GM21381 (cell line): ENCODE measurements around the gene PLBD1.

Source experiments
- ATAC-seq: cut with Tn5 transposase; IDR thresholded peaks from one replicate; pipeline ENCODE4 v1.9.1; 2021; ENCODE audit warnings: mild to moderate bottlenecking, moderate library complexity; ENCODE audit not compliant: unreplicated experiment

The PLBD1 gene

DNA sequence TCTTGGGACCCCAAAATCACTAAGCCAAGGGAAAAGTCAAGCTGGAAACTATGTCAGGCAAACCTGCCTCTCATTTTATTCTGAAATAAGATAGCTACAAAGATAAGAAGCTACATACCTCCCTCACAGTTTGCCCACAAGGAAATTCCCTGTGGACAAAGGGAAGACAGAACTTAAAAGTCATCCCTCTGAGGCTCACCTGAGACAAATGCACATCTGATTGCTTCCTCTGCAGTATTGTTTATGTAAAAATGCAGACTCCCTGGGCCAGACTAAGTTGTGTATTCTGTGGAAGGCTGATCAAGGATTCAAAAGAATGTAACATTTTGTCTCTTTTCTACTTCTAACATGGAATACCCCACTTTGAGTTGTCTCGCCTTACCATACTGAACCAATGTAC, 2.5 kb upstream of the PLBD1 start:
- ATAC-seq: no peak

DNA sequence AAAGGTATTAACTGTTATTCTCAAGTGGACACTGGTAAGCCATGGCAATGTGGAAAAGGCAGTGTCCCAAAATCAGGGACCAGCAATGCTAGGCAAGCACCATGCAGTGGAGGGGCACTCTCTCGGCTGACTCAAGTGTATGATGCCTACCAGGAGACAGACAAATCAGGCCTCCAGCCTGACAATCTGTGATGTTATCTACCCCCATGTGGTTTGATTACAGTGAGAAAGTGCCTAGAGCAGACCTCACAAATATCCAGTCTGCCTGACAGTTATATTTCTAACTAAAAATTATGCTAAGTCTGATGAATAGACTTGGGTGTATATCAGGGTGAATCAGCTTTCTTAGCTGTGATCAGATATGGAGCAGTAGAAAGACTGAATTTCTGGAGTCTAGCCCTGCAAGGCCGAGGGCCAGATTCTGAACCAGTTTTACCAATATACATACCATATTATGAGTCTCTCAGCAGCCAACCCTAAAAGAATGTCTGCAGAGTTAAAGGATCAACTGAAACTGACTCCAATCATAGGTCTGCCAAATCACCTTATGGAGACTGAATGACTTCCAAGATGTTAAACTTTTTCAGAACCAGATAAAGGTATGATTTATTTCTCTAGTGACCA, 3.2 kb downstream of the PLBD1 start:
- no peak for ATAC-seq

DNA sequence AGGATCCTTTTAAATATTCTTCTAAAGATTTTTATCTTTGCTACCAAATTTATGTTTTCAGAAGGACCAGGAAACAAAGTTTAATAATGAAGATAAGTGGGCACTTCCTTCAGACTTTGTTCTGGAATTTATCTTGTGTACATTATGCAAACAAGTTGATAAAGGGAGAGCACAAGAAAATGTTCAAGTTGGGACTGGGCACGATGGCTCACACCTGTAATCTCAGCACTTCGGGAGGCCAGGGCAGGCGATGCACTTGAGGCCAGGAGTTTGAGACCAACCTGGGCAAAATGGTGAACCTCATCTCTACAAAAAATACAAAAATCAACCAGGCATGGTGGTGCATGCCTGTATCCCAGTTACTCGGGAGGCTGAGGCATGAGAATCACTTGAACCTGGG, 4.6 kb downstream of the PLBD1 start:
- no peak for ATAC-seq

DNA sequence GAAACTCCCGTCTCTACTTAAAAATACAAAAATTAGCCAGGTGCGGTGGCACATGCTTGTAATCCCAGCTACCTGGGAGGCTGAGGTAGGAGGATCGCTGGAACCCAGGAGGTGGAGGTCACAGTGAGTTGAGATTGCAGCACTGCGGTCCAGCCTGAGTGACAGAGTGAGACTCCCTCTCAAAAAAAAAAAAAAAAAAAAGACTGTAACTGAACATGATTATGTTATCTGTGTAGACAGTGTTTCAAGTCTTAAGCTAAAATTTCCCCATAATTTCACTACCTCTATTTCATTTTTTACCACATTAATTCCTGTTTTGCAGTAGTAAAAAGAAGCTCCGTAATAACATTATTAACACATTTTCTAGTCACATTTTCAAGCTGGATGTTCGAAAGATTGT, 5.4 kb downstream of the PLBD1 start:
- no peak for ATAC-seq

DNA sequence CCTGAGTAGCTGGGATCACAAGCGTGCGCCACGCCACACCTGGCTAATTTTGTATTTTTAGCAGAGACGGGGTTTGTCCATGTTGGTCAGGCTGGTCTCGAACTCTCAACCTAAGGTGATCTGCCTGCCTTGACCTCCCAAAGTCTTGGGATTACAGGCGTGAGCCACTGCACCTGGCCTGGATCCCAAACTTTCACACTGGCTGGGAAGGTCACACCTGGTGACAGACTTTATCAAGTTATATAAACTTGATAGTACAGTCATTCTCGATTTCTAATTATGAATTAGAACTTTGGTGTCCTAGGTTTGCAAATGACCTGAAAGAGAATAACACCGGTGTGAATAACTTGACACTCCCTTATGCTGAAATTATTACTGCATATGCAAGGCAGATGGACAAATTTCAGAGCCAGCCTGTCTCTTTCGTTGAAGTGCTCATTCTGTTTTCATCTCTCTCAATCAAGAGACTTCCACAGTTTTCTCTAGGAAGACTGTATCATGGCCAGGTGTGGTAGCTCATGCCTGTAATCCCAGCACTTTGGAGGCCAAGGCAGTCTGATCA, 5.9 kb downstream of the PLBD1 start:
- ATAC-seq: no peak

DNA sequence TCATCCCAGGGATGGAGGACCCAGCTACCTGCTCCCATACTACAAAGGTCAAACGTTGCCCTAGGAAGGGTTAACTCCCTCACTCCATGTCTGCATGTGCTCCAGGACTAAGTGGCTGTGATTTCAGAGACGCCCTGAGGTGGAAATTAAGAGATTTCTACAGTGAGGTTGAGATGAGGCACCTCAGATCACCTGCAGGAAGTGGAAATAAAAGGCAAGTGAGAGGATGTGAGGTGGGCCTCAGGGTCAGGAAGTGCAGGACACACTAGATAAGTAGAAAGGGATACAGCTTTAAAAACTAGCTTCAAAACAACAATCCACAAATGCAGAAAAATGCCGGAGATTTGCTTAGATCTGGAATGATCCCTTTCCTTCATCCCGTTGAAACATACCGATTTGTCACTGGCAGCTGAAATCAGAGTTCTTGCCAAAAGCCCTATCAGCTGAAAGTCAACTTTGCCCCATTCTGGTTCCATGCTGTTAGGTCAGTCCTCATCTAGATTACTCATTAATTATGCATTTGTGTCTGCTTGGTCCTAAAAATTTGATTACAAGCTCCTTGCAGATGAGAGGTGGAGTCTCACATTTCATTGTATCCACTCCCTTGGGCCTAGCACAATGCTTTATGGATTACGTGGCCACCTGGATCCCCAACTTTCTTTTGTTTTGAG, 6.6 kb downstream of the PLBD1 start:
- ATAC-seq: no peak

DNA sequence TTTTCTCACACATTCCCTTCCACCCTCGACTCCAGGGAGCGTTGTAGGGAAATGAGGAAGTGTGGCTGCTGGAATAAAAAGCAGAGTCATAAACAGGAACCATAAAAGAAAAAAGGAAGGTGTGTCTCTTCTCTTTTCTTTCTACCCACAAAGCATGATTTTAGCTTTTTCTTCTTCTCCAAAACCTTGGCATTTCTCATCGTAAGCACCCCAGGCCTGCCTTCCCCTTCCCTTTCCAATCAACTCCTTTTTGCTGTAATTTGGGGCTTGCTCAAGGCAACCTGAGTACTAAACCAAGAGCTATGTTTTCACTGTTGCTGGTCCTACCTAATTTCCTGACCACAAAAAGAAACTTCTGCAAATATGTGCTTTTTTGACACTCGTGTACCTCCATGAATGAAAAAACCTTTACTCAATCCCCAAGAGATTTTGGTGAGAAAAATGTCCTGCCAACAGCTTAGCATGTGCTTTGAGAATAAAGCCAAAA, 9.2 kb downstream of the PLBD1 start:
- ATAC-seq: no peak

DNA sequence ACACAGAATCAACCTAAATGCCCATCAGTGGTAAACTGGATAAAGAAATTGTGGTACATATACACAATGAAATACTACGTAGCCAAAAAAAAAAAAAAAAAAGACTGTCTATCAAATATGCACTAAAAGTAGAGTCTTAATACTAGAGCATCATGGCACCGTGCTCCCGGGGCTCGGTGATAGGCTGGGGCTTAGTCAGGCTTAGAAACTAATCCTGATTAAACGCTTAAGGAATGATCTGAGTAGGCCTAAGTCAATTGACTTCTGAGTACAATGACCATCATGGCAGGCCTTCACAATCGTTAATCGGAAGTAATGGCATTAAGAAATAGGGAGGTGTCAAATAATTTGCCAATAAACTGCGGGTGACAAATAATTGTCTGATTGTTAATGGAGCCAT, 9.7 kb downstream of the PLBD1 start:
- ATAC-seq: no peak

DNA sequence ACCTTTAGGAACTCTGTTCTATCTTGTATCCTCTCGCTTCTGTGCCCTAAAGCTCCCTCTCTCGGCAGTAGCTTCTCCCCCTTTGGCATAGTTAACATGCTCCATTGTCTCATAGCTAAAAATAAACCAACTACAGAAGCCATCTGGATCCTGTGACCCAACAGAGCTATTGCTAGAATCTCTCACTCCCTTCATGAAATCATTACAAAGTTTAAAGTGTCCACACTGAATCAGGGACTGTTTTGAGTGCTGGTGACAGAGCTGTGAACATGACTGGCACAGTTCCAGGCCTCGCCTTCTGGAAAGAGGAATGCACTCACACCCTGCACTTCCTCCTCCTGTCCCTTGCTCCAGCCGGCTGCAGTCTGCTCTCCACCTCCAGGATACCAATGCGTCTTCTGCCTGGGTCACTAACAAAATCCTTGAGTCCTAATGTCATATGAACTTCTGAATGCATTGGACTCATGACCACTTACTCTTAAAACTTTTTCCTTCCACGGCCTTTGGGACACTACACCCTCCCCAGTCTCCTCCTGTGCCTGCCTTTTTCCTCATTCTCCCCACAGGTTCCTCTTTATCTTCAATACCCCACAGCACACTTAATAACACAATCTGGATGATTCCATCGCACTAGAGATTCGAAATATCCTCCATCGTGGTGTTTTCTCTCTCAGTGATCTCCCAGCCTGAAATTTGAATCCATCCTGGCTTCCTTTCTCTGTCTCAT, 13.2 kb downstream of the PLBD1 start:
- no peak for ATAC-seq

DNA sequence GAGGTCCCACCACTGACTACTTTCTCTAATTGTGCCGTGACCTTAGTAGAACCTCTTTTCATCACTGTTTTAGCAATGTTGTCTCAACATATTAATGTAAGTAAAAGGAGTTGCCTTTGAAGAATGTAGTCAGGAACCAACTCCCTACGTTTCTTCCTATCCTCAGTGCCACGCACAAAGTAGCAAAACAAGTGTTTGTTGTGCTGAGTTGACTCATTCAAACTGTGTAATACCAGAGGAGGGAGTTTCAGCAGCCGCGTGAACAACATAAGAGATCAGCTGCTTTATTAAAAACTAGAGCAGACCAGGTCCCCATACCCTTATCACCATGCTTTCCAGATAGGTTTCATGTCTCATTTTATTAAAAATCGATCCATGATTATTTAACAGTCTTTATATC, 19.1 kb downstream of the PLBD1 start:
- ATAC-seq: no peak

DNA sequence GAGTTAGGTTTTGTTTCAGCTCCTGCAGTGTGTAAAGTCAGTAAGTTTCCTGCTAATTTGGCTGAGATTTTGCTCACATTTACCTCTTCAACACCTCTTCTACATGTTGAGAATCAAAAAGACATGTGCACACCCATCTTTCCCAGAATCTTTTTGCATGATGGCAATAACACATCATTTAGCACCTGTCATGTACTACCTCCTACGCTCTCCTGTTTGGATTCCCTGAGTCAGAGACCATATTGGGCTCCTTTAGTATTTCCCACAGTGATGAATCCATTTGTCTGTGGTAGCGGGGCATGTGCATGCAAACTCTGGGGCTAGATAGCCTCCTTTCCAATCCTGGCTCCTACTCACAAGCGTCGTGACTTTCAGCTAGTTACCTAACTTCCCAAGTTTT, 20.1 kb downstream of the PLBD1 start:
- no peak for ATAC-seq

DNA sequence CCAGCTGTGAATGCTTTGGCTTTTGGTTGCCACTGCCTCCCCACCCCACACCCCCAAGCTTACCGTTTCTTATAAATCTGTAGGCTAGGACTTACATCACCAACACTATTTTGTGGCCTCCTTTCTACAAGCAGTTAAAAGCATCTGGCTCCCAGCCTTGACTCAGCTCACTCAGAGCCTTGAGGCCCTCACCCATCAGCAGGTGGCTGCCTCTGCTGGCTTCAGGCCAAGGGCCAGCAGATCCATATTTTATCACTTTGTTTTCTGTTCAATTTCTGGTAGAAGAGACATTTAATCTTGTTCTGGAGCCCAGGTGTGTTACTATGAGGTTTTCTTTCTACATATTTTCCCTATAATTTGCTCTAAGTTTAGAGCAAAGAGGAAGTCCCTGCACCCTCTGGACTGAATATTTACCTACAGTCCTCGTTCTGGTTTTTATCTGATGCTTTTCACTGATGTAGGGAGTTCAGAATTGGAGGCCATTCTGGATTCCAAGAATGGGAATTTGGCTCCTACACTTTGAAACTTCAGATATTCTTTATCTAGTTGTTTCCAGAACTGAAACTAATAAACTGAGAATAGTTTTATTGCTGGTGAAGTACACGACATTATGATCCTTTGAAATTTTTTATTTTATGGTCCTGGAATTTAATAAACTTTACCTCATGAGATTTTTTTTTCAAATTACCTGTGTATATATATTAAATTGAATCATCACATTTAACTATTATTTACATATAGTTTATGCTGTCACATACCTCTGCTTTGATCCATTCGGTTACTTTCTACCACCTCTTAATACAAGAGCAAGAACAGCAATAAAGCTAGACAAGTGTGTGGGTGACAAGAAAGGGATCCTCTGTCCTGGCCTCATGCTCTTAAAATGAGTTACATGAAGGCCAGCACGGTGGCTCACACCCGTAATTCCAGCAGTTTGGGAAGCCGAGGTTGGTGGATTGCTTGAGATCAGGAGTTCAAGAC, 22.2 kb downstream of the PLBD1 start:
- ATAC-seq: no peak

DNA sequence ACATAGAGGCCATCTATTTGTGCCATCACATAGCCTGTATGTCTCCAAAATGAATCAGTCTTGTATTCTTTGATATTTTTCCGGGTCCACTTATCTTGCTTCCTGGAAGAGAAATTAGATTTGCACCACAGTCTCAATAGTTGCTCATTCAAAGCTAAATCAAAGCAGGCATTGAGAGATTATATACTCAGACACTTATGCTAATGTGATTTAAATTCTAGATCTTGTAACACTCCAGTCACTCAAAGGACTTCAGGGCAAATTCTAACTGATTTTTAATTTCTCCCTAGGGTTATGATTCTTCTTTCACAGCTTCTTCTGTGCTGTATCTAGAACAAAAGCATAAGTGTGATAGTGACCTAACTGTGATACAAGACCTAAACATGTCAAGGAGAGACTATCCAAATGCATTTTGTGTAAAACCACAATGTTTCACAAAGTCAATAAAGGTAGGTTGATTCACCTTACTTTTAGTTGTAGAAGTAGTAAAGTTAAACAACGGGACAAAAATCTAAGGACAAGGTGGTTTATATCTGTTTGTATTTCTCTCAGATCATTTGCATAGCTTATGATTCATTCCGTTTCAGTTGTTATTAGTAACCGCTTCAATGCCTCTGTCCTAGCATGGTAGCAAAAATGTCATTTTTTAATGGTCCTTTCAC, 26.8 kb downstream of the PLBD1 start:
- no peak for ATAC-seq

DNA sequence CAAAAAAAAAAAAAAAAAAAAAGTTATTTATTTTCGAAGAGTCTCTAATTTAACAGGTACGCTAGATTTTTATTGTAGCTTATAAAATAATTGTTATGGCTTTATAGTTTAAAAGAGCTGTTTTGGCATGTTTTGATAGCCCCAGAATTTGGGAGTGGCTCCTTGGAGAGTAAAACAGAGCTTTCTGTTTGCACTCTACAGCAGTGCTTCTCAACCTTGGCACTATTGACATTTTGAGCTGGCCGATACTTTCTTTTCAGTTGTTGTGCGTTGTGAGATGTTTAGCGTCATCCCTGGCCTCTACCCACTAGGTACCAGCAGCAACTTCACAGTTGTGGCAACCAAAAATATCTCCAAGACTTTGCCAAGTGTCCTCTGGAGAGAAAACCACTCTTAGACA, 30.6 kb downstream of the PLBD1 start:
- no peak for ATAC-seq

DNA sequence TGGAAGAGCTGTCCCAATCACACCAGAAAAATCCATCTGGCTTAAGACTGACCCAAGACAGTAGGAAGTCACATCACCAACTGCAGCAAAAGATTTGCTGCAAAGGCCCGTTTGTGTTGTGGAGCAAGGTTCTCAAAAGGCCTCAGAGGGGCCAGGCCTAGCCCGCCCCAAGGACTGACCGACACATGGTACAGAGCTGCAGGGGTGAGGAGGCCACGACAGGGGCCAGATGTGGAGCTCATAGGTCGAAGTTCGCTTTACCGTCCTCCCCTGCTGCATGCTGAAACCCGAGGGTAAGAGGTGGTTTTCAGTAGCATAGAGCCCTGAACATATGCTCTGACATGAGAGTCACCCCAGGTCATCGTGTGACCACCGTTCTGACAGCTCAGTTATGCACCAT, 35.5 kb downstream of the PLBD1 start:
- ATAC-seq: no peak

DNA sequence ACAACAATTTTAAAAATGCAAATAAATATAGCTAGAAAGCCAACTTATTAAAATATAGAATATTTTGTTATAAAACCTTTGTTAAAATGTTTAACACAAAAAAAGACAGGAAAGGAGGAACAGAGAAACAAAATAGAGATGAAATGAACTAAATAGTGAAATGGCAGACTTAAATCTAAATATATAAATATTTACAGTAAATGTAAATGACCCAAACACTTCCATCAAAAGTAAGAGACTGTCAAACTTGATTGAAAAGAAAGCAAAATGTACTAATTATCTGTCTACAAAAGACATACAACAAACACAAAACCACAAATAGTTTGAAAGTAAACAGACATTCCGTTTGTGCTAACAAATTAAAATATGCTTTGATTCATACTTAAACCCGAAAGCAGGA, 41.7 kb downstream of the PLBD1 start:
- ATAC-seq: no peak

DNA sequence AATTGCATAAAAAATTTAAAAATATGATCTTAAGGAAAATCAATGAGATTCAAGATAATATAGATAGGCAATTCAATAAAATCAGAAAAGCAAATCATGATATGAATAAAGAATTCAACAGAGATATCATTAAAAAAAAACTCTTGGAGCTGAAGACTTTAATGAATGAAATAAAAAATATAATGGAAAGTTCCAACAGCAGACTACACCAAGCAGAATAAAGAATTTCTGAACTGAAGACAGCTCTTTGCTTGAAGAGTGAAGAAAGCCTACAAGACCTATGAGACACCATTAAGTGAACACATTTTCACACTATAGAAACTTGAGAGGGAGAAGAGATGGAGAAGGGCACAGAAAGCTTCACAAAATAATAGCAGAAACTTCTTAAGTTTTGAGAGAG, 45.9 kb downstream of the PLBD1 start:
- ATAC-seq: no peak

DNA sequence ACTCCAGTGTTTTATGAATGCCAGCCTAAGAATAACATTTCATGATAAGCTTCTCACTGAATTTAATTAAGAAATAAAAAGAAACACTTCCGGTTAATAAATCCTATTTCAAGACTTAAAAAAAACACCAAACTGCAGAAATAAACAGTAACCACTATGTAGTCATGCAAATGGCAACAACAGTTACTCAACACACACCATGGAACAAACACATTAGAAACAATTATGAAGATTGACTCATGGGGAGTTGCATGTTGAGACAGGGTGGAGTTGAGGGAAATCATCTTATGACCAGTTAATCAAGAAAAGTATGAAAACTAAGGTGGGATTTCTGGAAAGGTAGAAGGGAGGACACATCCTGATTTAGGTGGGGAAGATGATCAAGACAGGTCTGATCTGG, 52.7 kb downstream of the PLBD1 start:
- no peak for ATAC-seq

DNA sequence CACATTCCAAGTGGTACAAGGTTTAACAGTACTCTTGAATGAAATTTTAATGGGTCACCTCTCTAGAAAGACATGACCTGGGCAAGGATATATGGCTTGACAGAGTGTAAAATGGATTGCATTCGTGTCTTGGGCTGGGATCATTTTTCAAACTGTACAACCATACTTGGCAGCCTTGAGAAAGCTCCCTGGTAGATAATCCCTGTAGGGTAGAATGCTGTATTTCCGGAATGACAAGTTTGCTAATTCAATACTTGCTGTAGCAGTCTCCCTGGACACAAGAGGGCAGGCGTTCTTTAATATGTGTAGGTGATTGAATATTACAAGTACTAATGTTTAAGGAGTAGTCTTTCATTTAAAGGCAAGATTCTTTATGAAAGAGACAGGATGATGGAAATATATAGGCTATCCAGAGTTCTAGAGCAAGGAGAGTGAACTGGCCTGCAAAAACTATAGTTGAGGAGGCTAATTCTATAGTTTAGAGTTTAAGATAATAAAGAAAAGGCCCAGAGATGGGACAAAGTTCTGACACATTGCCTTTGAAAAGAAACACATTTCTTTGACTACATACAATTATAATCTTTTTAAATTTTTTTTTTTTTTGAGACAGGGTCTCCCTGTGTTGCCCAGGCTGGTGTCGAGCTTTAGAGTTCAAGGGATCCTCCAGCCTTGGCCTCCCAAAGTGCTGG, 53.4 kb downstream of the PLBD1 start:
- ATAC-seq: no peak

DNA sequence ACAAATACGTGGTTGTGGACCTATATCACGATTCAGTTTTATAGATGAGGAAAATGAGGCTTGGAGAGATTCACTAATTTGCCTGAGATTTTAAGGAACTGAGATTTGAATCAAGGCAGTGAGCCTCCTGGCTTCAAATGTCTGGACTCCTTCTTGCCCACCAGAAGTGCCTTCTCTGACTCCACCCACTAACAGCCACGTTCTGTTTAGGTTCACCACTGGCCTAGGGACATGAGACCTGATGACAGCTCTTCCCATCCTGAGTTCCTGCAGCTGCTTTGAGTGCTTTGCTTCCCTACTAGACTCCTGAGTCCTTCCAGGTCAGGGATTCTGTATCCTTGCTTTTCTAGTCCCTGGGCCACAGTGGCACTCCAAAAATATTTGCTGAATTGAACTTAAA, 57.1 kb downstream of the PLBD1 start:
- ATAC-seq: no peak
